K562 (cell line): ENCODE results near the gene SMAD3. TPM values are rescaled to one million over a fixed set of nuclear protein-coding genes. Genes with fewer than 3 reads are reported as not detected.

Experiments
- ATAC-seq: fragments of 200-7000 bp; cut with Tn5 transposase; 3 replicates; pipeline ENCODE4 v1.9.1; 2020; ENCODE audit warnings: moderate library complexity
- BruUV-seq: library from RNA; stranded (reverse); fragments of 400-500 nt; replicated peaks from 2 replicates; lab custom pipeline; 2021; lab: Mats Ljungman, UMichigan
- CTCF ChIA-PET: fragments of 300-600 bp; formaldehyde crosslinking; extraction: SDS; loops from one replicate; lab custom pipeline; 2021; ENCODE audit warnings: low intra/inter-chr PET ratio; lab: Yijun Ruan, JAX
- POLR2A ChIA-PET: fragments of 300-600, 350-650 bp; sonication (Branson Sonifier 250); formaldehyde crosslinking; extraction: SDS; loops from one replicate; lab custom pipeline; 2021; ENCODE audit warnings: antibody characterized with exemption, inconsistent platforms; lab: Yijun Ruan, JAX
- DNase-seq, 4 experiments: peaks; one replicate each; pipeline versions ENCODE4 v3.0.0 to v3.0.0-alpha.2; 2011 to 2018; ENCODE audit warnings: low spot score in 3 of 4, mixed read lengths in 3 of 4; ENCODE audit errors: extremely low read depth in 1 of 4
- FAIRE-seq: peaks from 2 replicates; lab custom pipeline; 2011; peaks lifted over from hg19 to GRCh38; lab: Jason Lieb, UNC
- H2AFZ ChIP-seq: 2 replicates; pipeline ENCODE4 v1.6.0; 2011; ENCODE audit warnings: low read depth, low read length, control low read depth, inconsistent platforms
- H3K27ac ChIP-seq: fragments of 200-600 bp; 3 replicates; pipeline ENCODE4 v1.8.0; 2011; ENCODE audit warnings: low read depth, mild to moderate bottlenecking, control low read depth, inconsistent platforms, low read length, moderate library complexity, mixed read lengths; ENCODE audit errors: extremely low read depth
- H3K27me3 ChIP-seq, 2 experiments: fragments of 300-600 bp in 1 of 2; 2 replicates in 1 of 2; 3 replicates in 1 of 2; pipeline versions ENCODE4 v1.6.0 to v1.8.0; 2011; ENCODE audit warnings: inconsistent platforms in 2 of 2, low read length in 2 of 2, mild to moderate bottlenecking in 1 of 2, mixed read lengths in 1 of 2, moderate library complexity in 1 of 2; ENCODE audit not compliant: control insufficient read depth in 2 of 2, insufficient read depth in 2 of 2
- H3K36me3 ChIP-seq: fragments of 300-600 bp; 3 replicates; pipeline ENCODE4 v1.8.0; 2011; ENCODE audit warnings: mild to moderate bottlenecking, low read length, inconsistent platforms; ENCODE audit not compliant: control insufficient read depth, insufficient read depth
- H3K4me1 ChIP-seq, 2 experiments: fragments of 200-600 bp in 1 of 2; replicated peaks in 1 of 2; 2 replicates in 1 of 2; 3 replicates in 1 of 2; pipeline versions ENCODE4 v1.5.1 to v1.8.0; 2011; ENCODE audit warnings: inconsistent platforms in 2 of 2, low read length in 2 of 2, mild to moderate bottlenecking in 1 of 2, mixed read lengths in 1 of 2, moderate library complexity in 1 of 2; ENCODE audit not compliant: control insufficient read depth in 2 of 2, insufficient read depth in 2 of 2
- H3K4me2 ChIP-seq: 2 replicates; pipeline ENCODE4 v1.6.1; 2011; ENCODE audit warnings: low read length, control low read depth, inconsistent platforms, mixed read lengths; ENCODE audit not compliant: insufficient read depth
- H3K4me3 ChIP-seq: fragments of 200-600 bp; sonication (generic), shearing (Covaris generic); 2 replicates; pipeline ENCODE4 v1.5.1; 2016; ENCODE audit warnings: control low read depth, inconsistent platforms
- H3K79me2 ChIP-seq: fragments of 200-600 bp; 3 replicates; pipeline ENCODE4 v1.8.0; 2011; ENCODE audit warnings: low read length, inconsistent platforms; ENCODE audit not compliant: control insufficient read depth, insufficient read depth
- H3K9ac ChIP-seq, 2 experiments: 2 replicates each; pipeline versions ENCODE4 v1.6.0 to v1.6.1; 2011; ENCODE audit warnings: low read depth in 2 of 2, low read length in 2 of 2, control low read depth in 1 of 2, inconsistent platforms in 1 of 2, mild to moderate bottlenecking in 1 of 2, mixed read lengths in 1 of 2; ENCODE audit not compliant: insufficient read depth in 1 of 2
- H3K9me1 ChIP-seq: one replicate; pipeline ENCODE4 v1.6.0; 2011; ENCODE audit warnings: inconsistent platforms, mild to moderate bottlenecking, low read length, moderate library complexity; ENCODE audit not compliant: control insufficient read depth, insufficient read depth
- H3K9me3 ChIP-seq: replicated peaks from 2 replicates; pipeline ENCODE4 v1.5.1; 2011; ENCODE audit warnings: low read depth, low read length, inconsistent platforms; ENCODE audit not compliant: control insufficient read depth, insufficient read depth
- H4K20me1 ChIP-seq: replicated peaks from 2 replicates; pipeline ENCODE4 v1.6.1; 2011; ENCODE audit warnings: low read length, inconsistent platforms, mixed read lengths; ENCODE audit not compliant: control insufficient read depth, insufficient read depth
- BHLHE40 ChIP-seq: IDR thresholded peaks from 2 replicates; pipeline ENCODE4 v1.6.1; 2011; ENCODE audit warnings: low read length, improper control_type of control experiment
- GABPB1 ChIP-seq: sonication (generic); formaldehyde crosslinking; IDR thresholded peaks from 2 replicates; pipeline ENCODE4 v1.8.0; 2022; ENCODE audit warnings: mild to moderate bottlenecking, missing genetic modification reagents
- GTF2A2 ChIP-seq: IDR thresholded peaks from 2 replicates; pipeline ENCODE4 v1.6.1; 2016; ENCODE audit warnings: mild to moderate bottlenecking, missing genetic modification characterization, missing compliant biosample characterization
- KLF16 ChIP-seq: IDR thresholded peaks from 2 replicates; pipeline ENCODE4 v1.6.1; 2016; ENCODE audit warnings: antibody characterized with exemption
- NCOA2 ChIP-seq, 2 experiments: fragments of 450-650 bp; IDR thresholded peaks; 2 replicates each; pipeline ENCODE4 v1.6.1; 2018; ENCODE audit warnings: mild to moderate bottlenecking in 2 of 2, moderate library complexity in 1 of 2; ENCODE audit not compliant: partially characterized antibody in 2 of 2
- ZNF133 ChIP-seq: fragments of 250-450 bp; sonication (Bioruptor Pico); IDR thresholded peaks from 2 replicates; pipeline ENCODE4 v1.4.0; 2020; ENCODE audit warnings: mild to moderate bottlenecking
- ZNF217 ChIP-seq: sonication (generic); formaldehyde crosslinking; IDR thresholded peaks from 2 replicates; pipeline ENCODE4 v1.8.0; 2022; ENCODE audit warnings: mild to moderate bottlenecking, missing genetic modification reagents
- WGBS: fragments of 100-300 bp; shearing (Covaris generic); methylation state at CpG from one replicate; pipeline ENCODE4 v1.1.6; 2016; ENCODE audit warnings: low coverage, mixed read lengths; ENCODE audit not compliant: insufficient coverage; ENCODE audit errors: missing lambda C conversion rate; 5-methylcytosine and 5-hydroxymethylcytosine counted together
- in situ Hi-C: fragments of 300-500 bp; cut with MboI; formaldehyde crosslinking; loops from 4 replicates; pipeline ENCODE4 v1.15.0; 2018; ENCODE audit warnings: inconsistent platforms, mixed read lengths
- intact Hi-C: fragments of 100-400 bp; cut with micrococcal nuclease; formaldehyde crosslinking; loops from 2 replicates; pipeline ENCODE4 v1.14.2; 2022
- polyA plus RNA-seq, 8 experiments: library from polyadenylated mRNA; depleted of rRNA in 4 of 8; stranded (reverse) in 5 of 8; unstranded in 3 of 8; fragments of >200 nt; fragmentation: Nextera tagmentation in 2 of 8; fragmentation: Illumina TruSeq in 1 of 8; extraction: Ambion mirVana in 2 of 8; extraction: Trizol in 1 of 8; gene quantifications; 2 replicates each; pipeline versions ENCODE4 v1.2.1 to v1.2.3, GENCODE V29; 2011 to 2014; ENCODE audit warnings: inconsistent platforms in 1 of 8, missing spikeins in 1 of 8
- total RNA-seq, 7 experiments: library from RNA; depleted of rRNA in 6 of 7; stranded (reverse); fragments of >200 nt in 6 of 7; fragmentation: Illumina TruSeq in 2 of 7; extraction: Trizol in 2 of 7; gene quantifications; 2 replicates each; pipeline versions ENCODE4 v1.2.1 to v1.2.3, GENCODE V29; 2011 to 2021; ENCODE audit warnings: low replicate concordance in 1 of 7
- TF ChIP-seq, protein P1 (sequence below): fragments of 250-450 bp; sonication (Bioruptor Pico); IDR thresholded peaks from 2 replicates; pipeline ENCODE4 v1.8.0; 2021; ENCODE audit warnings: mild to moderate bottlenecking, moderate library complexity
- TF ChIP-seq, protein P2 (sequence below), 2 experiments: fragments of 200-800 bp in 1 of 2; sonication (Bioruptor generic) in 1 of 2; sonication (generic) in 1 of 2; formaldehyde crosslinking in 1 of 2; IDR thresholded peaks in 1 of 2; conservative IDR thresholded peaks in 1 of 2; 2 replicates each; pipeline versions ENCODE4 v1.5.0 to v1.6.1; 2016 to 2020; ENCODE audit warnings: missing compliant biosample characterization in 1 of 2, missing genetic modification characterization in 1 of 2, missing genetic modification reagents in 1 of 2

Gene SMAD3
- total and polyA plus RNA-seq, 9 of the 15 experiments (the other 6 are each of a cell fraction or from before 2014, with no cell fraction given), result 4.3 to 39.2 (median 11.1) TPM

DNA sequence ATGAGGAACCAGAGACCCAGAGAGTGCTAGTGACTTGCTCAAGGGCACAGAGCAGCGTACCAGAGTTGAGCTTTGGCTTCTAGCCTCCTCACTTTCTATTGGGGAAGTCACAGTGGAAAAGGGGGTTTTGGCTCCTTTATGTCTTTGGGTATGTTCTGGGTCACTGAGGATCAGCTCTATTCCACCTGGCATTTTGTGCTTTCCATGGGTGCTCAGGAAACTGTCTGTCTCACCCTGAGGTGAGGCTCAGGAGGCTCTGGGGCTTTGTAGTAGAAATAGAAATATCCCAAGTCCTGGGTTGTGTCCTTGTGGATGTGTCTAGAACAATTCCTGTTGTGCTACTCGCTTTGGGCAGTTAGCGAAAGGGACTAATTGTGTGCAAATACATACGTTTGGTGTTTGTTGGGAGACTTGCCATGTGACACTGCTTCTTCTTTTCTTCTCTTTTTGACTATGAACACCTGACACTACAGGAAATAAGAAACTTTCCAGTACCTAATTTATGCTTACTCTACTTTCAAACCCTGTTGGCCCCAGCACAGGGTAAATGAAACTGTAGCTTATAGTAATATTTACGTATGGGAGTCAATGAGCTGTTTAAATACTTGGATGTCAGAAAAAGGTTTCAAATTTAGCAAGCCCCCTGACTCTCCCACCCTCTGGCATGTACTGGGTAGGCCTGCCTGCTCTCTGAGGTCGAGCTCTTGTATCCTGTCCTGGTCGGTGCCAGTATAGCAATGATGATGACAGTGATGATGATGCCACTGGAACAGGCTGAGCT lies 35.6 kb downstream of the SMAD3 start:
- no peak overlapping the region for H3K4me2 ChIP-seq
- no peaks in the 10 kb centered on the region for H3K9me3 ChIP-seq
- in situ Hi-C loops (no loop called here), intact Hi-C loops (no loop called here)
- H3K27ac ChIP-seq, result no peak overlapping the region
- no TSS peak for BruUV-seq
- H3K4me3 ChIP-seq, result no peak overlapping the region
- H3K4me1 ChIP-seq, result peaks cover 13 to 67% of the 10 kb centered on the region in 2 experiments
- no peak for FAIRE-seq
- peaks cover 28% of the 10 kb centered on the region; the same call in 2 of the 3 replicates for H3K36me3 ChIP-seq
- WGBS, result 84% methylated on average over 7 of the region's 7 CpGs
- TF ChIP-seq ZNF217 (CRISPR knock-in tag) (no peak), GTF2A2 (no peak), KLF16 (no peak)
- no peak overlapping the region for H2AFZ ChIP-seq
- H3K79me2 ChIP-seq, result peaks cover 65% of the 10 kb centered on the region
- ChIA-PET POLR2A (interaction anchor here (0.9 to 2.4 kb wide), 4 partner anchors 8 to 37 kb away, joined by 3 to 9 read pairs (median 4); no protein-coding TSS in a partner anchor), CTCF (no interaction called here)
- no peaks in the 10 kb centered on the region for H3K27me3 ChIP-seq
- no peak for DNase-seq
- no peaks in the 10 kb centered on the region for H3K9me1 ChIP-seq
- no peak overlapping the region for H3K9ac ChIP-seq
- no peak for ATAC-seq
- H4K20me1 ChIP-seq, result peaks cover 11% of the 10 kb centered on the region; the same call in 1 of the 2 replicates

DNA sequence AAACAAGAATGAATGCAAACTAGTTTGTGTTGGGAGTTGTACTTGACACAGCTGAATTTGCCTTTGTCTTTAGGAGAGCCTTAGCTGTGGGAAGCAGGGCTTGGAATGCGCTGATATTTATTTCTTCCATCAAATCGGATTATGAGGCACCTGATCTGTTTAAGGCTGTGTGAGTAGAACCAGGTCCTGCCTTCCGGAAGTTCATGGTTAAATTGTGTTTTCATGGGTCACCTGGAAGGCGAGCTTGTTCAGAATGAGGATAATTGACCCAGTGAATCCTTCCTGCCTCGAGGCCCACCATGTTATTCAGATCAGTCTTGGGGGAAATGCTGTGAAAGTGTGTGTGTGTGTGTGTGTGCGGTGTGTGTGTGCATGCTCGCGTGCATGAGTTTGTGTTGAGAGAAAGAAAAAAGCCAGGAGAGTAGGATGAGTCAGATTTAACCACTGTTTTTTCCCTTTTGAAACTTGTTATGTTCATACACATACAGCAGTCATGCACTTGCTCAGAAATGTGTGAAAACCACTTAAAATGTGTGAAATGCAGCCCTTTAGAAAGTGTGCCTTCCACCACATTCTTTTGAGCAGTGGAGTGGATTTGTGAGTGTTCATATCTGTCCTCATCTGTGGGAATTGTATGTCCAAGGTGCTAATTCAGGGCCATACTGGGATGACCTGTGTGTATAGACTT lies 36.7 kb downstream of the SMAD3 start:
- in situ Hi-C loops, result no loop called here
- H3K4me3 ChIP-seq, result no peak overlapping the region
- BruUV-seq, result no TSS peak
- no peak for FAIRE-seq
- H3K36me3 ChIP-seq, result peaks cover 25% of the 10 kb centered on the region; the same call in 2 of the 3 replicates
- peaks cover 11% of the 10 kb centered on the region; the same call in 1 of the 2 replicates for H4K20me1 ChIP-seq
- 59% methylated on average over 8 of the region's 8 CpGs for WGBS
- DNase-seq, result no peak
- H2AFZ ChIP-seq, result no peak overlapping the region
- no peak overlapping the region for H3K27ac ChIP-seq
- ChIA-PET CTCF (no interaction called here), POLR2A (interaction anchor here (0.7 to 2.4 kb wide), 4 partner anchors 9 to 887 kb away, joined by 3 to 9 read pairs (median 6); no protein-coding TSS in a partner anchor)
- H3K79me2 ChIP-seq, result peaks cover 58% of the 10 kb centered on the region
- H3K27me3 ChIP-seq, result no peaks in the 10 kb centered on the region
- H3K4me2 ChIP-seq, result no peak overlapping the region
- H3K9me1 ChIP-seq, result no peaks in the 10 kb centered on the region
- H3K9me3 ChIP-seq, result no peaks in the 10 kb centered on the region
- peaks cover 11 to 67% of the 10 kb centered on the region in 2 experiments for H3K4me1 ChIP-seq
- no peak for ATAC-seq
- intact Hi-C loops, result no loop called here
- no peak overlapping the region for H3K9ac ChIP-seq
- no peak for TF ChIP-seq NCOA2 (IDR thresholded peaks at IDR 0.05; ENCODE audit: partially characterized antibody in 2 of 2)
- TF ChIP-seq BHLHE40, result no peak
- TF ChIP-seq, protein P1, sequence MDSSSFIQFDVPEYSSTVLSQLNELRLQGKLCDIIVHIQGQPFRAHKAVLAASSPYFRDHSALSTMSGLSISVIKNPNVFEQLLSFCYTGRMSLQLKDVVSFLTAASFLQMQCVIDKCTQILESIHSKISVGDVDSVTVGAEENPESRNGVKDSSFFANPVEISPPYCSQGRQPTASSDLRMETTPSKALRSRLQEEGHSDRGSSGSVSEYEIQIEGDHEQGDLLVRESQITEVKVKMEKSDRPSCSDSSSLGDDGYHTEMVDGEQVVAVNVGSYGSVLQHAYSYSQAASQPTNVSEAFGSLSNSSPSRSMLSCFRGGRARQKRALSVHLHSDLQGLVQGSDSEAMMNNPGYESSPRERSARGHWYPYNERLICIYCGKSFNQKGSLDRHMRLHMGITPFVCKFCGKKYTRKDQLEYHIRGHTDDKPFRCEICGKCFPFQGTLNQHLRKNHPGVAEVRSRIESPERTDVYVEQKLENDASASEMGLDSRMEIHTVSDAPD, result no peak
- TF ChIP-seq GABPB1 (CRISPR knock-in tag), result no peak
- no peak for TF ChIP-seq ZNF133 (CRISPR knock-in tag)
- TF ChIP-seq, protein P2, sequence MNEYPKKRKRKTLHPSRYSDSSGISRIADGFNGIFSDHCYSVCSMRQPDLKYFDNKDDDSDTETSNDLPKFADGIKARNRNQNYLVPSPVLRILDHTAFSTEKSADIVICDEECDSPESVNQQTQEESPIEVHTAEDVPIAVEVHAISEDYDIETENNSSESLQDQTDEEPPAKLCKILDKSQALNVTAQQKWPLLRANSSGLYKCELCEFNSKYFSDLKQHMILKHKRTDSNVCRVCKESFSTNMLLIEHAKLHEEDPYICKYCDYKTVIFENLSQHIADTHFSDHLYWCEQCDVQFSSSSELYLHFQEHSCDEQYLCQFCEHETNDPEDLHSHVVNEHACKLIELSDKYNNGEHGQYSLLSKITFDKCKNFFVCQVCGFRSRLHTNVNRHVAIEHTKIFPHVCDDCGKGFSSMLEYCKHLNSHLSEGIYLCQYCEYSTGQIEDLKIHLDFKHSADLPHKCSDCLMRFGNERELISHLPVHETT (CRISPR knock-in tag; conservative IDR thresholded peaks at IDR 0.05 in 1 of 2, IDR thresholded peaks at IDR 0.05 in 1 of 2), result no peak
